ENCODE measurements around the gene RPTOR.
A peak's percentile ranks its signal among the peaks of the same experiment; 100 is the strongest.

The RPTOR gene

GRCh38 chr17:81003711-81004475, 459.3 kb downstream of the RPTOR start:
- DNase-seq, result peak in 2 of 42 donors; percentile 18 to 37
- intact Hi-C loops (cut with DNase I), result no loop called here

GRCh38 chr17:81006891-81007290, 462.3 kb downstream of the RPTOR start:
- DNase-seq, result no peak
- intact Hi-C loops (cut with DNase I), result no loop called here

- intact Hi-C loops (cut with DNase I), result no loop called here
- DNase-seq, result no peak
Observed at GRCh38 chr17:81008140-81008539, 463.5 kb downstream of the RPTOR start.

DNA sequence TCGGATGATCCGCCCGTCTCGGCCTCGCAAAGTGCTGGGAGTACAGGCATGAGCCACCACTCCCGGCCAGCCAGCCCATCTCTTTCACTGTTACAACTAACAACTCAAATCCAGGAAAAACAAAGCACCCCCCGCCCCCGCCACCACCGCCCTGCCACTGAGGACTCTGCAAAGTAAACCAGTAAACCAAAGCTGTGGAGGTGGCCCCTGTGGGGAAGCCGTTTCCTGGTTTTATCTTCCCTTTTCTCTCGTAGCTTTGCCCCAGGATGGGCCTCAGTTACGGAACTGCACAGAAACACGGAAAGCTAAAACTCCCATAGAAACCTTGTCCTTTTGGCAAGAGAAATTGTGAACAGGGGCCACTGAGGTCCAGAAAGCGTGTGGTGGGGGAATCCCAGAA, 464.5 kb downstream of the RPTOR start:
- intact Hi-C loops (cut with DNase I), result no loop called here
- no peak for DNase-seq

GRCh38 chr17:81010935-81011334, 466.3 kb downstream of the RPTOR start:
- intact Hi-C loops (cut with DNase I), result no loop called here
- DNase-seq, result no peak

GRCh38 chr17:81011951-81012350, 467.3 kb downstream of the RPTOR start:
- intact Hi-C loops (cut with DNase I), result no loop called here
- DNase-seq, result no peak

- peak in 4 of 42 donors; percentile 0 to 47 (median 30) for DNase-seq
- intact Hi-C loops (cut with DNase I), result no loop called here
Observed at GRCh38 chr17:81012574-81013447, 468.2 kb downstream of the RPTOR start.

DNA sequence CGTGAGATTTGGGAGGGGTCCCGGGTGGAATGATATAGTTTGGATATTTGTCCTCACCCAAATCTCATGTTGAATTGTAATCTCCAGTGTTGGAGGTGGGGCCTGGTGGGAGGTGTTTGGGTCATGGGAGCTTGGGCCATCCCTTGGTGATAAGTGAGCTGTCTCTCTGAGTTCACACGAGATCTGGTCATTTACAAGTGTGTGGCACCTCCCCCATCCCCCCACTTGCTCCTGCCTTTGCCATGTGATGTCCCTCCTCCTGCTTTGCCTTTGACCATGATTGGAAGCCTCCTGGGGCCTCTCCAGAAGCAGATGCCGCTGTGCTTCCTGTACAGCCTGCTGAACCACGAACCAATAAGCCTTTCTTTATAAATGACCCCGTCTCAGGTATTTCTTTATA, 469.0 kb downstream of the RPTOR start:
- no peak for DNase-seq

GRCh38 chr17:81015136-81015535, 470.5 kb downstream of the RPTOR start:
- no peak for DNase-seq
- intact Hi-C loops (cut with DNase I), result no loop called here

More for the DNA sequence above, 469.0 kb downstream of the RPTOR start:
- intact Hi-C loops (cut with DNase I), result no loop called here

Data from head of caudate nucleus (tissue), 42 donors.